HG02610 (cell line): Measurements from ENCODE around the gene ZNF474.
A peak's percentile ranks its signal among the peaks of the same experiment; 100 is the strongest.
"Not testable (repeated sequence)": the region's sequence is repeated elsewhere in the genome, so short reads cannot be mapped to it uniquely, and the experiment has no call there.

Experiments
- ATAC-seq: cut with Tn5 transposase; IDR thresholded peaks from one replicate; pipeline ENCODE4 v1.9.1; 2021; ENCODE audit warnings: mild to moderate bottlenecking, moderate library complexity; ENCODE audit not compliant: unreplicated experiment

Gene ZNF474

GRCh38 chr5:122129306-122129705, at the start of gene ZNF474:
ZNF474 (plus strand) TSS chr5:122129546; CDS start chr5:122151991, 22,445 bp downstream.
- no peak for ATAC-seq

- no peak for ATAC-seq
Observed at GRCh38 chr5:122081541-122081940, 47.8 kb upstream of the ZNF474 start.

- no peak for ATAC-seq
Observed at GRCh38 chr5:122083535-122083934, 45.8 kb upstream of the ZNF474 start.

- no peak for ATAC-seq
Observed at GRCh38 chr5:122085041-122085440, 44.3 kb upstream of the ZNF474 start.

GRCh38 chr5:122089096-122090013, 40.0 kb upstream of the ZNF474 start:
- no peak for ATAC-seq

GRCh38 chr5:122091936-122092600, 37.3 kb upstream of the ZNF474 start:
- ATAC-seq, result no peak

- ATAC-seq, result no peak
Observed at GRCh38 chr5:122093415-122094180, 35.7 kb upstream of the ZNF474 start.

GRCh38 chr5:122094251-122094650, 35.1 kb upstream of the ZNF474 start:
- not testable (repeated sequence) for ATAC-seq

GRCh38 chr5:122095158-122095557, 34.2 kb upstream of the ZNF474 start:
- ATAC-seq, result no peak

- no peak for ATAC-seq
Observed at GRCh38 chr5:122097391-122097790, 32.0 kb upstream of the ZNF474 start.

GRCh38 chr5:122099060-122099790, 30.1 kb upstream of the ZNF474 start:
- no peak for ATAC-seq

- ATAC-seq, result peak; percentile 66
Observed at GRCh38 chr5:122101636-122102285, 27.6 kb upstream of the ZNF474 start.

- no peak for ATAC-seq
Observed at GRCh38 chr5:122102825-122103224, 26.5 kb upstream of the ZNF474 start.

- no peak for ATAC-seq
Observed at GRCh38 chr5:122105909-122106308, 23.4 kb upstream of the ZNF474 start.

- ATAC-seq, result no peak
Observed at GRCh38 chr5:122107016-122107415, 22.3 kb upstream of the ZNF474 start.

GRCh38 chr5:122110987-122111386, 18.4 kb upstream of the ZNF474 start:
- no peak for ATAC-seq

- no peak for ATAC-seq
Observed at GRCh38 chr5:122111460-122111859, 17.9 kb upstream of the ZNF474 start.

GRCh38 chr5:122112063-122112462, 17.3 kb upstream of the ZNF474 start:
- ATAC-seq, result no peak

GRCh38 chr5:122112733-122113558, 16.4 kb upstream of the ZNF474 start:
- no peak for ATAC-seq
